ENCODE results near the gene GJB6. TPM values are rescaled to one million over a fixed set of nuclear protein-coding genes. Genes with fewer than 3 reads are reported as not detected.

GJB6 gene
- polyA plus RNA-seq, 1 donor from 2014 or later: not detected

DNA sequence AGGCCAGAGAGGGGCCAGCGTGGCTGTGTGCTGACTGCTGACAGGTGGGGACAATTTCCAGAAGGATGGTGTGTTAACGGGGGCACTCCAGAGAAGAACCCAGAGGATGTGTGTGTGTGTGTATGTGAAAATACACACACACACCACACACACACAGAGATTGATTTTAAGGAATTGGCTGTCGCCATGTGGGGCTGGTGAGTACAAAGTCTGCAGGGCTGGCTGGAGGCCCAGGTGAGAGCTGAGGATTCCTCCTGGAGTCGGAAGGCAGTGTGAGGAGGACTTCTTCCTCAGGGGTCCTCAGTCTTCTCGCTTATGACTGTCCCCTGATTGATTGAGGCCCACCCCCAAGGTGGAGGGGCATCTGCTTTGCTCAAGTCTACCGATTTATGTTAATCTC is 7.6 kb upstream of the GJB6 start:
- no peak overlapping the region for H3K9ac ChIP-seq (ENCODE audit: low read length)
- no peaks in the 10 kb centered on the region for H3K79me2 ChIP-seq (replicated peaks; ENCODE audit: insufficient read depth, low read length)
- H3K9me3 ChIP-seq (ENCODE audit: low read length): no peaks in the 10 kb centered on the region
- no peaks in the 10 kb centered on the region for H3K9me2 ChIP-seq (ENCODE audit: insufficient read depth, low read length)
- H3F3A ChIP-seq (ENCODE audit: insufficient read depth, low read length, poor library complexity, severe bottlenecking): no peaks in the 10 kb centered on the region
- H3K4me3 ChIP-seq (ENCODE audit: low read length): no peak overlapping the region
- no peak overlapping the region for H3K4me2 ChIP-seq (ENCODE audit: low read length)
- no peaks in the 10 kb centered on the region for H3K36me3 ChIP-seq (ENCODE audit: insufficient read depth, low read length)
- no peaks in the 10 kb centered on the region for H3K27me3 ChIP-seq (ENCODE audit: insufficient read depth, low read depth, low read length)
- TF ChIP-seq SMC3 (conservative IDR thresholded peaks at IDR 0.05; ENCODE audit: poor library complexity): no peak
- TF ChIP-seq POLR2AphosphoS5 (IDR thresholded peaks at IDR 0.05): no peak
- no peak for TF ChIP-seq EZH2 (IDR thresholded peaks at IDR 0.05; ENCODE audit: borderline replicate concordance, insufficient read depth, low read length, poor library complexity, severe bottlenecking)
- TF ChIP-seq TAF1 (IDR thresholded peaks at IDR 0.05; ENCODE audit: low read depth): no peak
- TF ChIP-seq, protein P1, sequence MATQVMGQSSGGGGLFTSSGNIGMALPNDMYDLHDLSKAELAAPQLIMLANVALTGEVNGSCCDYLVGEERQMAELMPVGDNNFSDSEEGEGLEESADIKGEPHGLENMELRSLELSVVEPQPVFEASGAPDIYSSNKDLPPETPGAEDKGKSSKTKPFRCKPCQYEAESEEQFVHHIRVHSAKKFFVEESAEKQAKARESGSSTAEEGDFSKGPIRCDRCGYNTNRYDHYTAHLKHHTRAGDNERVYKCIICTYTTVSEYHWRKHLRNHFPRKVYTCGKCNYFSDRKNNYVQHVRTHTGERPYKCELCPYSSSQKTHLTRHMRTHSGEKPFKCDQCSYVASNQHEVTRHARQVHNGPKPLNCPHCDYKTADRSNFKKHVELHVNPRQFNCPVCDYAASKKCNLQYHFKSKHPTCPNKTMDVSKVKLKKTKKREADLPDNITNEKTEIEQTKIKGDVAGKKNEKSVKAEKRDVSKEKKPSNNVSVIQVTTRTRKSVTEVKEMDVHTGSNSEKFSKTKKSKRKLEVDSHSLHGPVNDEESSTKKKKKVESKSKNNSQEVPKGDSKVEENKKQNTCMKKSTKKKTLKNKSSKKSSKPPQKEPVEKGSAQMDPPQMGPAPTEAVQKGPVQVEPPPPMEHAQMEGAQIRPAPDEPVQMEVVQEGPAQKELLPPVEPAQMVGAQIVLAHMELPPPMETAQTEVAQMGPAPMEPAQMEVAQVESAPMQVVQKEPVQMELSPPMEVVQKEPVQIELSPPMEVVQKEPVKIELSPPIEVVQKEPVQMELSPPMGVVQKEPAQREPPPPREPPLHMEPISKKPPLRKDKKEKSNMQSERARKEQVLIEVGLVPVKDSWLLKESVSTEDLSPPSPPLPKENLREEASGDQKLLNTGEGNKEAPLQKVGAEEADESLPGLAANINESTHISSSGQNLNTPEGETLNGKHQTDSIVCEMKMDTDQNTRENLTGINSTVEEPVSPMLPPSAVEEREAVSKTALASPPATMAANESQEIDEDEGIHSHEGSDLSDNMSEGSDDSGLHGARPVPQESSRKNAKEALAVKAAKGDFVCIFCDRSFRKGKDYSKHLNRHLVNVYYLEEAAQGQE (IDR thresholded peaks at IDR 0.05; ENCODE audit: borderline replicate concordance): no peak
- no peak for TF ChIP-seq MXI1 (conservative IDR thresholded peaks at IDR 0.05; ENCODE audit: poor library complexity, severe bottlenecking)
- H4K20me1 ChIP-seq (ENCODE audit: insufficient read depth): no peaks in the 10 kb centered on the region
- no peak overlapping the region for H3K27ac ChIP-seq (ENCODE audit: low read length)
- H2AFZ ChIP-seq (ENCODE audit: low read depth, low read length): no peak overlapping the region

DNA sequence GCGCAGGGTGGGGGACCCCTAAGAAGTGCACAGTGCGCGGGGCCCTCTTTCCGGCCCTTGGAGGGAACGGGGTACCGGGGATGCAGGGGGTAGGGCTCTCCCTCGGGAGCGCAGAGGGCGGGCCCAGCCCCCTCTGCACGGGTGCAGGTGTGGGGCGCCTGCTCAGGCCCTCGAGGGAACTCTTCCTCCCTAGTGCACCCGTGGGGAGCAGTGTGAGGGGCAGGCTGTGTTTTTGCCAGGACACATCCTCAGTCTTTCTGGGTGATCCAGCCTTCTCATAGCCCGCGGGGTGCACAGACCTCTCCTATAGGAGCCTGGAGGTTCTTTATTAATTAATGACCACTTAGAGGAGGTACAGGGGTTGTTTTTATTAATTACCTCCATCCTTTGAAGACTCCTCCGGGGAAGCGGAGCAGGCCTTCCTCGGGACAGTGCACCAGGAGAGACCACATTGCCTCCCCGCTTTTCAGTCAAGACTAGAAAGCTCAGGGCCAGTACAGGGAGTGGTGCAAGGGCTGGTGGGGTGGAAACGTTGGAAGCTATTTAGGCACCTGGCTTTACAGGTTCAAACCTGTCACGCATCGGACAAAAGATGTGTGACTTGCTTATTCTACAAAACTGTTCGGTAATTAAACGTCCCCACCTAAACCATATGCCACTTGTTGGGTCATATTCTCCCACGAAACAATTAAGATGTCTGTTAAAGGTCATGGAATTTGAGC is 598 bp upstream of the GJB6 start:
- H3F3A ChIP-seq (ENCODE audit: insufficient read depth, low read length, poor library complexity, severe bottlenecking): no peaks in the 10 kb centered on the region
- H4K20me1 ChIP-seq (ENCODE audit: insufficient read depth): no peaks in the 10 kb centered on the region
- H3K9me2 ChIP-seq (ENCODE audit: insufficient read depth, low read length): no peaks in the 10 kb centered on the region
- peaks cover 45% of the 10 kb centered on the region for H3K27me3 ChIP-seq (ENCODE audit: insufficient read depth, low read depth, low read length)
- H3K36me3 ChIP-seq (ENCODE audit: insufficient read depth, low read length): no peaks in the 10 kb centered on the region
- TF ChIP-seq EP300 (conservative IDR thresholded peaks at IDR 0.05; ENCODE audit: poor library complexity, severe bottlenecking) (no peak), POLR2AphosphoS5 (IDR thresholded peaks at IDR 0.05) (no peak), EZH2 (IDR thresholded peaks at IDR 0.05; ENCODE audit: borderline replicate concordance, insufficient read depth, low read length, poor library complexity, severe bottlenecking) (no peak), SMC3 (conservative IDR thresholded peaks at IDR 0.05; ENCODE audit: poor library complexity) (no peak), TAF1 (IDR thresholded peaks at IDR 0.05; ENCODE audit: low read depth) (no peak), MXI1 (conservative IDR thresholded peaks at IDR 0.05; ENCODE audit: poor library complexity, severe bottlenecking) (no peak)
- TF ChIP-seq, protein P1 (IDR thresholded peaks at IDR 0.05; ENCODE audit: borderline replicate concordance): no peak
- TF ChIP-seq, protein P2, sequence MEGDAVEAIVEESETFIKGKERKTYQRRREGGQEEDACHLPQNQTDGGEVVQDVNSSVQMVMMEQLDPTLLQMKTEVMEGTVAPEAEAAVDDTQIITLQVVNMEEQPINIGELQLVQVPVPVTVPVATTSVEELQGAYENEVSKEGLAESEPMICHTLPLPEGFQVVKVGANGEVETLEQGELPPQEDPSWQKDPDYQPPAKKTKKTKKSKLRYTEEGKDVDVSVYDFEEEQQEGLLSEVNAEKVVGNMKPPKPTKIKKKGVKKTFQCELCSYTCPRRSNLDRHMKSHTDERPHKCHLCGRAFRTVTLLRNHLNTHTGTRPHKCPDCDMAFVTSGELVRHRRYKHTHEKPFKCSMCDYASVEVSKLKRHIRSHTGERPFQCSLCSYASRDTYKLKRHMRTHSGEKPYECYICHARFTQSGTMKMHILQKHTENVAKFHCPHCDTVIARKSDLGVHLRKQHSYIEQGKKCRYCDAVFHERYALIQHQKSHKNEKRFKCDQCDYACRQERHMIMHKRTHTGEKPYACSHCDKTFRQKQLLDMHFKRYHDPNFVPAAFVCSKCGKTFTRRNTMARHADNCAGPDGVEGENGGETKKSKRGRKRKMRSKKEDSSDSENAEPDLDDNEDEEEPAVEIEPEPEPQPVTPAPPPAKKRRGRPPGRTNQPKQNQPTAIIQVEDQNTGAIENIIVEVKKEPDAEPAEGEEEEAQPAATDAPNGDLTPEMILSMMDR (IDR thresholded peaks at IDR 0.05; ENCODE audit: poor library complexity, severe bottlenecking): no peak
- H3K79me2 ChIP-seq (replicated peaks; ENCODE audit: insufficient read depth, low read length): no peaks in the 10 kb centered on the region
- H3K4me3 ChIP-seq (ENCODE audit: low read length): peak overlapping the region; percentile 61
- H2AFZ ChIP-seq (ENCODE audit: low read depth, low read length): no peak overlapping the region
- no peaks in the 10 kb centered on the region for H3K9me3 ChIP-seq (ENCODE audit: low read length)
- H3K4me2 ChIP-seq (ENCODE audit: low read length): no peak overlapping the region
- no peak overlapping the region for H3K27ac ChIP-seq (ENCODE audit: low read length)
- no peak overlapping the region for H3K9ac ChIP-seq (ENCODE audit: low read length)

All from neural cell (in vitro differentiated cells).